Thyroid gland (tissue), 4 donors: ENCODE results near the gene FAM89B. TPM values are rescaled to one million over a fixed set of nuclear protein-coding genes. Genes with fewer than 3 reads are reported as not detected.

Experiments
- DNase-seq, 2 donors: peaks; one replicate each; pipeline ENCODE4 v3.0.0-alpha.2; 2019
- H3K27ac ChIP-seq, 3 donors: fragments of 200-600 bp; sonication (generic); 1 replicate in 2 of 3; 2 replicates in 1 of 3; pipeline ENCODE4 v1.5.1; 2016 to 2019; ENCODE audit warnings: mild to moderate bottlenecking in 1 of 3, moderate library complexity in 1 of 3
- H3K27me3 ChIP-seq: fragments of 200-600 bp; sonication (generic); one replicate; pipeline ENCODE4 v1.5.1; 2019
- H3K36me3 ChIP-seq, 2 donors: fragments of 200-600 bp; sonication (generic); one replicate each; pipeline ENCODE4 v1.5.1; 2016 to 2019
- H3K4me1 ChIP-seq, 2 donors: fragments of 200-600 bp; sonication (generic); one replicate each; pipeline ENCODE4 v1.5.1; 2017 to 2019
- H3K4me3 ChIP-seq, 3 donors: fragments of 200-600 bp; sonication (generic); replicated peaks in 1 of 3; 1 replicate in 2 of 3; 2 replicates in 1 of 3; pipeline ENCODE4 v1.5.1; 2016; ENCODE audit warnings: mild to moderate bottlenecking in 1 of 3
- H3K9me3 ChIP-seq: fragments of 200-600 bp; sonication (generic); one replicate; pipeline ENCODE4 v1.5.1; 2017
- POLR2A ChIP-seq, 2 donors: fragments of 450-650 bp; IDR thresholded peaks; one replicate each; pipeline ENCODE4 v1.6.1; 2017; ENCODE audit warnings: antibody characterized with exemption in 2 of 2, mild to moderate bottlenecking in 2 of 2, moderate library complexity in 1 of 2
- WGBS, 2 donors: methylation state at CpG; one replicate each; pipeline ENCODE4 v1.1.5; 2017; 5-methylcytosine and 5-hydroxymethylcytosine counted together
- intact Hi-C: fragments of 100-400 bp; cut with DNase I; formaldehyde crosslinking; loops from one replicate; pipeline ENCODE4 v1.15.1; 2023
- total RNA-seq, 4 donors: library from RNA; depleted of rRNA; stranded (reverse); fragments of >200 nt; gene quantifications; one replicate each; pipeline ENCODE4 v1.2.3, GENCODE V29; 2016
- TF ChIP-seq, protein P1 (sequence below), 6 experiments: fragments of 200-600 bp in 3 of 6; fragments of 450-650 bp in 3 of 6; sonication (generic) in 3 of 6; IDR thresholded peaks; one replicate each; pipeline ENCODE4 v1.5.1; 2016 to 2019; ENCODE audit warnings: antibody characterized with exemption in 6 of 6, mild to moderate bottlenecking in 2 of 6, inconsistent platforms in 1 of 6, moderate library complexity in 1 of 6

FAM89B gene
- total RNA-seq, 4 donors from 2014 or later: 26.9 to 55.5 (median 43.2) TPM

DNA sequence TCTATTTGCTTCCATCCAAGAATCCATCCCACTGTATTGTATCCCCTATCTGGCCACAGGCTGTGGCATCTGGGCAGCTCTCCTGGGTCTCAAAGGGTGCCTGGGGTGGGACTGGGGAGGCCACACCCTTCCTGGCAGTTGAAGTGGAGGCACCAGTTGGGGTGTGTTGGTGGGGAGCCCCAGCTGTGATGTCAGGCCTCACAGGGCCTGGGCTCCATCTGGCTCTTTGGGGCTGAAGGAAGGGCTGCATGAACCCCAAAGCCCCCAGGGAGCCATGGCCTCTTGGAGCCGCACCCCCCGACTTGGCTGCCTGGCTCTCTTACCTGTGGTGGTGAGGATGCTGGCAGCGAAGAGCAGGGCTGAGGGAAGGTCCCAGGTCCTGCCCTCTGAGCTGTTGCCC is 22.8 kb downstream of the FAM89B start:
- Histone ChIP-seq H3K27ac (no peak overlapping the region), H3K36me3 (peaks cover 16 to 21% of the 10 kb centered on the region in 2 donors), H3K4me3 (no peak overlapping the region), H3K27me3 (no peaks in the 10 kb centered on the region), H3K4me1 (peaks cover 0 to 4% of the 10 kb centered on the region in 2 donors), H3K9me3 (no peaks in the 10 kb centered on the region)
- no peak for DNase-seq
- 63% methylated on average over 2 of the region's 3 CpGs; no CpG with 5 or more reads in 1 of the 2 donors for WGBS, 2 donors
- intact Hi-C loops: loop anchor here (5.0 kb wide), 1 partner anchor 193 kb away; no protein-coding TSS in a partner anchor
- no peak for TF ChIP-seq POLR2A (IDR thresholded peaks at IDR 0.05)
- TF ChIP-seq, protein P1, sequence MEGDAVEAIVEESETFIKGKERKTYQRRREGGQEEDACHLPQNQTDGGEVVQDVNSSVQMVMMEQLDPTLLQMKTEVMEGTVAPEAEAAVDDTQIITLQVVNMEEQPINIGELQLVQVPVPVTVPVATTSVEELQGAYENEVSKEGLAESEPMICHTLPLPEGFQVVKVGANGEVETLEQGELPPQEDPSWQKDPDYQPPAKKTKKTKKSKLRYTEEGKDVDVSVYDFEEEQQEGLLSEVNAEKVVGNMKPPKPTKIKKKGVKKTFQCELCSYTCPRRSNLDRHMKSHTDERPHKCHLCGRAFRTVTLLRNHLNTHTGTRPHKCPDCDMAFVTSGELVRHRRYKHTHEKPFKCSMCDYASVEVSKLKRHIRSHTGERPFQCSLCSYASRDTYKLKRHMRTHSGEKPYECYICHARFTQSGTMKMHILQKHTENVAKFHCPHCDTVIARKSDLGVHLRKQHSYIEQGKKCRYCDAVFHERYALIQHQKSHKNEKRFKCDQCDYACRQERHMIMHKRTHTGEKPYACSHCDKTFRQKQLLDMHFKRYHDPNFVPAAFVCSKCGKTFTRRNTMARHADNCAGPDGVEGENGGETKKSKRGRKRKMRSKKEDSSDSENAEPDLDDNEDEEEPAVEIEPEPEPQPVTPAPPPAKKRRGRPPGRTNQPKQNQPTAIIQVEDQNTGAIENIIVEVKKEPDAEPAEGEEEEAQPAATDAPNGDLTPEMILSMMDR (IDR thresholded peaks at IDR 0.05): no peak

DNA sequence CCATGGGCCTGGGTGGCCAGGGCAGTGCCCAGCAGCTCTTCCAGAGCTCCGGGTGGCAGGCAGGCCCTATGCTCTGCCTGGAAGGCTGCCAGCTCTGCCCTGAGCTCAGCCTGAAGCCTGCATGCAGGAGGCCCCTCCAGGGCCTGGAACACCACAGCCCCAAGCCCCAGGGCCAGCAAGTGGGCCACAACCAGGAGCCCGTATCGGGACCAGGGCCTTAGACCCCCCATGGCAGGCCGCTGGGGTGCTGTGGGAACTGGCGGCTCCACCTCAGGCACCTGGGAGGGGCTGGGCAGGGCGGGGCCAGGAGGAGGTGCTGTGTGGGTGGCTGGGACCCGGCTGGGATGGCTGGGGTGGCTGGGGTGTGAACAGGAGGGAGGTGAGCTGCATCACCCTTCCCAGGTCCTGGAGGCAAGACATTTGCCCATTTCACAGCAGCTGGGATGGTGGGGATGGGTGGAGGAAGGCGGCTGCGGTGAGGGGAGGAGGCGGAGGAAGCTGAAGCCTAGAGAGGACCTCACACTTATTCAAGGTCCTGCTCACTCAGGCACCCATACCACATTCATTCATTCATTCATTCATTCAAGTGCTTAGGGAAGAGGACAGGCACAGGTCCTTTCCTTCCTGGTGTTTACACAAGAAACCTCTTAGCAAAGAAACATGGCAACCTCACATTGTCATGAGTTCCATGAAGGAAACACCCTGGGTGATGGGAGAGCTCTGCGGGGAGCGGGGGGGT is 23.4 kb downstream of the FAM89B start, which contains the start of gene KCNK7:
Gene KCNK7, minus strand, starts transcription at position 258 of the 739 bp plus-strand sequence. Its CDS starts 28 bp downstream, at position 230.
- no peaks in the 10 kb centered on the region for H3K9me3 ChIP-seq
- H3K4me1 ChIP-seq: peaks cover 0 to 4% of the 10 kb centered on the region in 2 donors
- no peak within 1 kb of the TSS for H3K27ac ChIP-seq
- TF ChIP-seq, protein P1 (IDR thresholded peaks at IDR 0.05): no peak
- no peak for TF ChIP-seq POLR2A (IDR thresholded peaks at IDR 0.05)
- intact Hi-C loops: loop anchor here (5.0 kb wide), 1 partner anchor 193 kb away; no protein-coding TSS in a partner anchor
- H3K27me3 ChIP-seq: no peaks in the 10 kb centered on the region
- no peak for DNase-seq
- 68 to 83% methylated on average over 8 to 9 of the region's 12 CpGs for WGBS, 2 donors
- no peak within 1 kb of the TSS for H3K4me3 ChIP-seq
- H3K36me3 ChIP-seq: peaks cover 16 to 21% of the 10 kb centered on the region in 2 donors

DNA sequence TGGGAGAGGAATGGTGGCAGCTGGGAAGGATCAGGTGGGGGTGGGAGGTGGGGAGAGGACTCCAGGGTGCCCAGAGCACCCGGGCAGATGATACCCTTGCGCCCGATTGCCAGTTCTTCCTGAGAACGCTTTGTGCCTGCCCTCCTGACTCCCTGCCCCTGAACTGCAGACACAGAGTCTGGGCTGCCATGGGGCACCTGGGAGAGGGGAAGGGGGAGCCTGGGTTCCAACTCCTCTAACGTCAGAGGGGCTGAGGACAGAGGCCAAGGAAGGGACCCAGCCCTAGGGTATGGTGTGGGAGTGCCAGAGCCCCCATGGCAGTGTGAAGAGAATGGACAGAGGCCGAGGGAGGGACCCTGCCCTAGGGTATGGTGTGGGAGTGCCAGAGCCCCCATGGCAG is 24.2 kb downstream of the FAM89B start:
- Histone ChIP-seq H3K36me3 (peaks cover 16 to 21% of the 10 kb centered on the region in 2 donors), H3K27ac (no peak overlapping the region), H3K27me3 (no peaks in the 10 kb centered on the region), H3K4me1 (peaks cover 4% of the 10 kb centered on the region in 2 donors), H3K4me3 (no peak overlapping the region), H3K9me3 (no peaks in the 10 kb centered on the region)
- DNase-seq: no peak
- intact Hi-C loops: loop anchor here (5.0 kb wide), 1 partner anchor 194 kb away; no protein-coding TSS in a partner anchor
- no peak for TF ChIP-seq POLR2A (IDR thresholded peaks at IDR 0.05)
- TF ChIP-seq, protein P1 (IDR thresholded peaks at IDR 0.05): no peak
- WGBS, 2 donors: 84 to 91% methylated on average over 5 to 6 of the region's 6 CpGs

DNA sequence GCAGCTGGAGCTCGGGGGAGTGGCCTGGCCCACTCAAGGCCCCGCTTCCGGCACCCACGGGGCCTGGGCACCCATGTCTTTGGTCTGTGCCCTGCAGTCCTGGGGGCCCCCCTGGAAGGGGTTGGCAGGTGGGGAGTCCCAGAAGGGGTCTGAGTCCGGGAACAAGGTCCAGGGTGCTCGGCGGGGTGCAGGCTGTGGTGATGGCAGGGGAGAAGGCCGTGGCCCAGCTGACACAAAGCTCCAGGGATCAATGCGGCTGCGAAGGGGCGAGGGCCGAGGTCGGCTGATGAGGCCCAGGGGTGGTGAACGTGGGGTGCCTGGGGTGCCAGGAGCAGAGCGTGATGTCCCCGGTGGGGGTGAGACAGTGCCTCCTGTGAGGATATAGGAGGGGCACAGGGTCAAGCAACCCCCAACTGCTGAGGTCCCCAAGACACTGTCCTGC is 25.9 kb downstream of the FAM89B start:
- H3K36me3 ChIP-seq: peaks cover 19 to 22% of the 10 kb centered on the region in 2 donors
- DNase-seq: no peak
- intact Hi-C loops: loop anchor here (5.0 kb wide), 1 partner anchor 196 kb away; no protein-coding TSS in a partner anchor
- H3K4me1 ChIP-seq: peaks cover 0 to 8% of the 10 kb centered on the region in 2 donors
- H3K4me3 ChIP-seq: no peak overlapping the region
- H3K27ac ChIP-seq: no peak overlapping the region
- 91 to 95% methylated on average over 15 to 16 of the region's 16 CpGs for WGBS, 2 donors
- H3K27me3 ChIP-seq: no peaks in the 10 kb centered on the region
- TF ChIP-seq POLR2A (IDR thresholded peaks at IDR 0.05): no peak
- H3K9me3 ChIP-seq: no peaks in the 10 kb centered on the region

DNA sequence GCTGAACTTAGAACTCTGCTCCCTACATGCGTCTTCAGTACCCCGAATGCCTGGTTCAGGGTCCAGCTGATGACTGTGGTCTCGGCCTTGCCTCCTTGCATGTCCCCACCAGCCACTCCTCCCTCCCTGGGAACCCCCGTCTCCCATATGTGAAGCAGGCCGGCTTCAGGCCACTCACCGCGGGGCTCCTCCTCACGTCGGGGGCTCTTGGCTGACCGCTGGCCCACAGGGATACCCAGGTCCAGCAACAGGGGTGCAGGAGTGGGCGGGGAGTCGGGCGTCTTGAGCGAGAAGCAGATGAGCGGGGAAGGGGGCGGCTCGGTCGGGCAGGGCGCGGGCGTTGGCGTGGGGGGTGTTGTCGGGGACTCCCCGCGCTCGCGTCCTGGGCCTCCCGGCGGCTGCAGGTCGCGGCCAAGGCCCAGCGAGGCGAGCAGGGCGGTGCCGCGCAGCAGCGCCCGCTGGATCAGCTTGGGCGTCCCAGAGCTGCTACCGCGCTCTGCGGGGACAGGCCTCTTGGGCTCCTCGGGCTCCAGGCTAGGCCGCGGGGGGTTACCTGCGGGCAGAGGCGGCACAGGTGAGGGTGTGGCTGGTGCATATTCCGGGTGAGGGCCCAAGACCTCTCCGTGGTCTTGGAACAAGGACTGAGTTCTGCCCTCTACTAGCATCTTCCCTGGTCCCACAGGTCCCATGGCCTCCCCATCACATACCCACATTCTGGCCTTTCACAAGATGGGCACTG is 27.0 kb downstream of the FAM89B start:
- Histone ChIP-seq H3K4me1 (peaks cover 0 to 8% of the 10 kb centered on the region in 2 donors), H3K27ac (no peak overlapping the region), H3K36me3 (peaks cover 27 to 33% of the 10 kb centered on the region in 2 donors), H3K4me3 (no peak overlapping the region), H3K27me3 (no peaks in the 10 kb centered on the region), H3K9me3 (no peaks in the 10 kb centered on the region)
- intact Hi-C loops: loop anchor here (5.0 kb wide), 1 partner anchor 197 kb away; no protein-coding TSS in a partner anchor
- no peak for DNase-seq
- 79 to 86% methylated on average over 17 to 41 of the region's 49 CpGs for WGBS, 2 donors
- TF ChIP-seq, protein P1 (IDR thresholded peaks at IDR 0.05): no peak
- no peak for TF ChIP-seq POLR2A (IDR thresholded peaks at IDR 0.05)
